ENCODE data around the gene PSTPIP1.

The PSTPIP1 gene

GRCh38 chr15:77032052-77032646 is 37.2 kb downstream of the PSTPIP1 start:
- no peak for DNase-seq

- DNase-seq, result no peak
Measured at GRCh38 chr15:77032647-77033416, 37.9 kb downstream of the PSTPIP1 start.

GRCh38 chr15:77033417-77033728 is 38.4 kb downstream of the PSTPIP1 start:
- DNase-seq, result no peak

- DNase-seq, result no peak
Measured at GRCh38 chr15:77033729-77034671, 39.1 kb downstream of the PSTPIP1 start.

- peak; percentile 49 for DNase-seq
Measured at GRCh38 chr15:77034695-77035489, 40.0 kb downstream of the PSTPIP1 start.

GRCh38 chr15:77035584-77035983 is 40.7 kb downstream of the PSTPIP1 start:
- DNase-seq, result no peak

- no peak for DNase-seq
Measured at GRCh38 chr15:77035999-77036471, 41.1 kb downstream of the PSTPIP1 start.

GRCh38 chr15:77036537-77037387 is 41.8 kb downstream of the PSTPIP1 start:
- no peak for DNase-seq

GRCh38 chr15:77037388-77038209 is 42.7 kb downstream of the PSTPIP1 start:
- DNase-seq, result no peak

- no peak for DNase-seq
Measured at GRCh38 chr15:77038312-77039216, 43.6 kb downstream of the PSTPIP1 start.

GRCh38 chr15:77039217-77039533 is 44.2 kb downstream of the PSTPIP1 start:
- DNase-seq, result no peak

- DNase-seq, result no peak
Measured at GRCh38 chr15:77039848-77040247, 44.9 kb downstream of the PSTPIP1 start.

- DNase-seq, result no peak
Measured at GRCh38 chr15:77040673-77041072, 45.7 kb downstream of the PSTPIP1 start.

- no peak for DNase-seq
Measured at GRCh38 chr15:77042245-77042919, 47.5 kb downstream of the PSTPIP1 start.

- DNase-seq, result no peak
Measured at GRCh38 chr15:77042955-77043920, 48.3 kb downstream of the PSTPIP1 start.

GRCh38 chr15:77044228-77045042 is 49.5 kb downstream of the PSTPIP1 start:
- DNase-seq, result no peak

GRCh38 chr15:77045985-77046384 is 51.1 kb downstream of the PSTPIP1 start:
- no peak for DNase-seq

Data from stimulated activated CD4-positive, alpha-beta T cell treated with anti-CD3 and anti-CD28 coated beads, Interleukin-12 subunit alpha, Interleukin-12 subunit beta, amount 100 ng/mL, for 4 hours (primary cell).